C4-2B (cell line): Measurements from ENCODE around the gene TMEM235.

Experiments
- ZFX ChIP-seq: fragments of 450-650 bp; IDR thresholded peaks from 2 replicates; pipeline ENCODE4 v1.6.1; 2017
- TF ChIP-seq, protein P1 (sequence below): fragments of 450-650 bp; conservative IDR thresholded peaks from 2 replicates; pipeline ENCODE4 v1.5.1; 2017; ENCODE audit warnings: mild to moderate bottlenecking

DNA sequence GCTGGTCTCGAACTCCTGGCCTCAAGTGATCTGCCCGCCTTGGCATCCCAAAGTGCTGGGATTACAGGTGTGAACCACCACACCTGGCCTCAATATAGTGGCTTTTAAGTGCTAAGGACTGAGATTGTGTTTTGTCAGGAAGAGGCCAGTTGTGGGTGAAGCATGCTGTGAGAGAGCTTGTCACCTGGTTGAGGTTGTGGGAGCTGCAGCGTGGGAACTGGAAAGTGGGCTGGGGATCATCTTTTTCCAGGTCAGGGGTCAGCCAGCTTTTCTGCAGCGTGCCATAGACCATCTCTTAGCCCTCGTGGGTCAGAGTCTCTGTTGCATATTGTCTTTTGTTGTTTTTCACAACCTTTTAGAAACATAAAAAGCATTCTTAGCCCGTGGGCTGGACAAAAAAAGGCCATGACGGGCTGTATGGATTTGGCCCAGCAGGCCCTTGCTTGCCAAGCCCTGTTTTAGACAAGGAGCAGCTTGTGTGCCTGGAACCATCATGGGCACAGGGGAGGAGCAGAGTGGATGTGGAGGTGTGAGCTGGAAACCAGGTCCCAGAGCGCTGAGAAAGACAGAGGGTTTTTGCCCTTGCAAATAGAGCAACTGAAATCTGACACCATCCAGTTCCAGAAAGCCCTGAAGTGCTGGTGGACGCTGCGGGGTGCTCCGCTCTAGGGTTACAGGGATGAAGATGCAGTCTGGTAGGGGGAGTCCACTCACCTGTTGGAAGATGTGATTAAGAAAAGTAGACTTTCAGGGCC lies 11.9 kb upstream of the TMEM235 start:
- TF ChIP-seq, protein P1, sequence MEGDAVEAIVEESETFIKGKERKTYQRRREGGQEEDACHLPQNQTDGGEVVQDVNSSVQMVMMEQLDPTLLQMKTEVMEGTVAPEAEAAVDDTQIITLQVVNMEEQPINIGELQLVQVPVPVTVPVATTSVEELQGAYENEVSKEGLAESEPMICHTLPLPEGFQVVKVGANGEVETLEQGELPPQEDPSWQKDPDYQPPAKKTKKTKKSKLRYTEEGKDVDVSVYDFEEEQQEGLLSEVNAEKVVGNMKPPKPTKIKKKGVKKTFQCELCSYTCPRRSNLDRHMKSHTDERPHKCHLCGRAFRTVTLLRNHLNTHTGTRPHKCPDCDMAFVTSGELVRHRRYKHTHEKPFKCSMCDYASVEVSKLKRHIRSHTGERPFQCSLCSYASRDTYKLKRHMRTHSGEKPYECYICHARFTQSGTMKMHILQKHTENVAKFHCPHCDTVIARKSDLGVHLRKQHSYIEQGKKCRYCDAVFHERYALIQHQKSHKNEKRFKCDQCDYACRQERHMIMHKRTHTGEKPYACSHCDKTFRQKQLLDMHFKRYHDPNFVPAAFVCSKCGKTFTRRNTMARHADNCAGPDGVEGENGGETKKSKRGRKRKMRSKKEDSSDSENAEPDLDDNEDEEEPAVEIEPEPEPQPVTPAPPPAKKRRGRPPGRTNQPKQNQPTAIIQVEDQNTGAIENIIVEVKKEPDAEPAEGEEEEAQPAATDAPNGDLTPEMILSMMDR, result no peak
- no peak for TF ChIP-seq ZFX
